ENCODE data around the gene TMEM141.
A peak's percentile ranks its signal among the peaks of the same experiment; 100 is the strongest.
"Not testable (repeated sequence)": the region's sequence is repeated elsewhere in the genome, so short reads cannot be mapped to it uniquely, and the experiment has no call there.

Gene TMEM141

GRCh38 chr9:136796238-136796774 is 5.2 kb downstream of the TMEM141 start, which contains the start of gene CCDC183:
Gene CCDC183, plus strand, starts transcription at chr9:136796338. Its CDS starts 60 bp downstream, at chr9:136796398.
- DNase-seq = no peak

GRCh38 chr9:136796775-136797347 is 5.7 kb downstream of the TMEM141 start:
- not testable (repeated sequence) for DNase-seq

- DNase-seq = no peak
Observed at GRCh38 chr9:136798708-136799078, 7.5 kb downstream of the TMEM141 start.

GRCh38 chr9:136799079-136799853 is 8.1 kb downstream of the TMEM141 start:
- no peak for DNase-seq

- peak; percentile 65 to 69 for DNase-seq
Observed at GRCh38 chr9:136799854-136800657, 8.9 kb downstream of the TMEM141 start.

- no peak for DNase-seq
Observed at GRCh38 chr9:136802321-136802720, 11.2 kb downstream of the TMEM141 start.

DNA sequence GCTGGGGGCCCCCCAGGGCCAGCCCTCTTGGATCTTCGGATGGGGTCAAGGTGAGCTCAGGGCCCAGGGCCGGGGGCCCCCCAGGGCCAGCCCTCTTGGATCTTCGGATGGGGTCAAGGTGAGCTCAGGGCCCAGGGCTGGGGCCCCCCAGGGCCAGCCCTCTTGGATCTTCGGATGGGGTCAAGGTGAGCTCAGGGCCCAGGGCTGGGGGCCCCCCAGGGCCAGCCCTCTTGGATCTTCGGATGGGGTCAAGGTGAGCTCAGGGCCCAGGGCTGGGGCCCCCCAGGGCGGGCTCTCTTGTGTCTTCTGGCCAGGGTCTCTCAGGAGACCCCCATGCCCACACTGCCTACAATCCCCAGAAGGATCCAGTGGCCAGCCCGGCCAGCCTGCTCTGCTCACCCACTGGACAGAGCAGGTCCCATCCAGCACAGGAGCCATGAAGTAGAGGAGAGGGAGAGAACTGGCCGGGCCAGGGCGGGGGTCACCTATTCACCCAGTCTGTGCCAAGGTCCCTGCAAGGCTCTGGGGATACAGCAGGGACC is 11.9 kb downstream of the TMEM141 start:
- DNase-seq = not testable (repeated sequence)

DNA sequence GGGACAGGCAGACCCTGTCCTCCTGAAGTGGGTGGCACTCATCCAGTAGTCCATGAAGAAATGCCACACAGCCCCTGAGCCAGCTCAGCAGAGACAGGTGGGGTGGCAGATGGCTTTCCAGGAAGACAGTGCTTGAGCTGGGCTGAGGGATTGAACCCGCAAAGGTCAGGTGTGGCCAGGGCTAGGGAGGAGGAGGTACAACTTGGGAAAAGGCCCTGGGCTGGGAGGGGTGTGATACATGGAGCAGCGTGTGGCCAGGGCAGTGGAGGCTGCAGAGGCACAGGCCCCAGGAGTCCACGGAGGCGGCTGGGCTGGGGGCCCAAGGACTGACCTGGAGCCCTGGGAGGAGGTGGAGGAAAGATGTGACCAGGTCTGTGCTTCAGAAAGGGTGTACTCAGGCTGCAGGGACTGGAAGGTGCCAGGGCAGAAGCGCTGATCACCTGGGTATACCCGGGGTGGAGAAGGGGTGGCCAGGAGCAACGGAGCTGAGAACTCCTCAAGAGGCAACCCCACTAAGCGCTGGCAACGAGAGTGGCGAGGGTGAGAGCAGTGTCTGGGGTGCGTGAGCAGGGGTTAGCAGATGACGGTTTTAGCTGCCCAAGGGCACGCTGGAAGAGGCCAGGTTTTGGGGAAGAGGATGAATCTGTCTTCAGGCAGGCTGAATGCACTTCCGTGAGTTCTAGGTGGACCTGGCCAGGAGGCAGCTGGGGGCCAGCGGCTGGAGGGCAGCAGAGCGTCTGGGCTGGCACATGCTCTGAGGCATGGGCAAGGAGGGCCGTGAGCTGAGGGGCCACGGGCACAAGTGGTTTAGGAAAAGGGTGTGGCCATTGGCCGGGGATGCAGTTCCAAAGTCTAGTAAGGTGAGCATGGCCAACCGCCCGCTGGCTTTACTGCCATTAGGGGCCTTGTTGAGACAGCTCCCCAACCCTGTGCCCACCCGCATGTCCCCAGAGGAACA is 12.7 kb downstream of the TMEM141 start:
- DNase-seq = no peak

- DNase-seq = no peak
Observed at GRCh38 chr9:136804509-136805206, 13.5 kb downstream of the TMEM141 start.

GRCh38 chr9:136805207-136805740 is 14.1 kb downstream of the TMEM141 start:
- no peak for DNase-seq

DNA sequence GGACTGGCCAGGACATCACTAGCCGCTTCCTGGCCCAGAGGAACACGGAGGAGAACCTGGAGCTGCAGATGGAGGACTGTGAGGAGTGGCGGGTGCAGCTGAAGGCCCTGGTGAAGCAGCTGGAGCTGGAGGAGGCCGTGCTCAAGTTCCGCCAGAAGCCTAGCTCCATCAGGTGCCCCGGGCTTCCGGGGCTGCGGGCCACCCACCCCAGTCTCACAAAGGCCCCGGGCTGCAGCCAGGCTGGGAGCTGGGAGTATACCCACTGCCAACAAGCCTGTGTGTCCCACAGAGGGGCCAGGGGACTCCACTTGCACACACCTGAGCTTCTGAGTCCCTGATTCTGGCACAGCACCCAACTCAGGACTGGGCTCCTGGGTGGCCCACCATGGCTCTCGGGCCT is 14.9 kb downstream of the TMEM141 start:
- DNase-seq = no peak

DNA sequence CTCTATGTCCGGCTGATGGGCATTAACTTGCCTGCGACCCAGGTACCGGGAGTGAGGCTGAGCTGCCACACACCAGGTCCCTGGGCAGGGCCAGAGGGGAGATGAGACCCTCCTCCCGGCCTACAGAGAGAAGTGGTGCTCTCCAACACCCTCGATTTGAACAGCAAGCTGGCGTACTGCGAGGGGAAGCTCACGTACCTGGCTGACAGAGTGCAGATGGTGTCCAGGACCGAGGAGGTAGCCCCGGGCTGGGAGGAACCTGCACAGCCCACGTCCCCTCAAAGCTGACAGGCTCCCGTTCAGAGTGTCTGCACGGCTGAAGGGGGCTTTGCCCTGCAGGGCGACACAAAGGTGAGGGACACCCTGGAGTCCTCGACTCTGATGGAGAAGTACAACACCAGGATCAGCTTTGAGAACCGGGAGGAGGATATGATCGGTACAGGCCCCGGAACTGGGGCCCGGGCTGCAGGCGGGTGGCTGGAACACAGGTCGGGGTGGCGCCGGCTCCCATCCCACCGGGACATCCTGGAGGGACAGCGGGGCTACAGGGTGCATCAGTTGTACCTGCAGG is 15.6 kb downstream of the TMEM141 start:
- DNase-seq = no peak

DNA sequence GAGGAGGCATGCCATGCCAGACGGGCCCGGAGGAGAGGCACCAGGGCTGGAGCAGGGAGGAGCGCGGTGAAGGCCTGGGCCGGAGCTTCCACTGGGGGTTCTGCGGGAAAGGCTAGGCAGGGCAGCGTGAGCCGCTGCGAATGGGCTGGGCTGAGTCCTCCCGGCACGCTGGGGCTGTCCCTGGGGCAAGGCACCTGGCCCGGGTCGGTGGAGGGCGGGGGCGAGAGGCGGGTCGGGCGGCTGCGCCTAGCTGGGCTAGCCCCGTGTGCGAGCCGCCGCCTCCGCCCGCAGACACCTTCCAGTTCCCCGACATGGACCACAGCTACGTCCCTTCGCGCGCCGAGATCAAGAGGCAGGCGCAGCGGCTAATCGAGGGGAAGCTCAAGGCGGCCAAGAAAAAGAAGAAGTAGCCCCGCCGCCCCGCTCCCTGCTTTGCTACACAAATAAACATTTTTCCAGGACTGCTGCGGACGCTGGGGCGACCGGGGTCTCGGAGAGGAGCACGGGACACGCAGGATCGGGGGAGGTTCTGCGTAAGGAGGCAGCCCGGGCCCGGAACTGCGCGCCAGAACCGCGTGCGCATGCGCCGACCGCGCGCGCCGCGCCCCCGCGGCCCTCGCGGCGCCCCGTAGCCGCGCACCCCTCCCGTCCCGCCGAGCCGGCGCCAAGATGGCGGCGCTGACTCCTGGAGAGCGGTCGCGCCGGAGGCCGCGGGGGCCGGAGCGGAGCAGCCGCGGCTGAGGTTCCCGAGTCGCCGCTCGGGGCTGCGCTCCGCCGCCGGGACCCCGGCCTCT is 16.3 kb downstream of the TMEM141 start, which contains the start of gene RABL6:
Gene RABL6, plus strand, starts transcription at position 668 of the 794 bp plus-strand sequence. CDS start 249 bp downstream, outside the sequence.
- peak; percentile 64 for DNase-seq

- DNase-seq = no peak
Observed at GRCh38 chr9:136808075-136808805, 17.1 kb downstream of the TMEM141 start.

DNA sequence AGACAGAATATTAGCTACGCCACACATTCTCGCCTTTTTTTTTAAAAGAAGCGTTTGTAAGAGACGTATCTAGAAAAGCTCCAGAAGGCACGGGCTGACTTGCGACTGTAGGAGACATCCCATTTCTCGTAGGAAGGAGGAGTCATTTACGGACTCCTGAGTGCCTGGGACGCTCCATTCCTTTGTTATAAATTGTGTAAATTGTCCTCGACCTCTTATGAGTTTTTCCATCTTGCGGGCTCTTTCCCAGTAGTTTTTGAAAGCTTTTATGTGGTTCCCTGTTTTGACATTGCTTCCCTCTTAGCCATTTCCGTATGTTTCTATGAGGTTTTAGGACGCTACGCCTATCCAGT is 17.6 kb downstream of the TMEM141 start:
- peak; percentile 47 to 58 for DNase-seq

GRCh38 chr9:136814725-136815421 is 23.7 kb downstream of the TMEM141 start:
- DNase-seq = no peak

DNA sequence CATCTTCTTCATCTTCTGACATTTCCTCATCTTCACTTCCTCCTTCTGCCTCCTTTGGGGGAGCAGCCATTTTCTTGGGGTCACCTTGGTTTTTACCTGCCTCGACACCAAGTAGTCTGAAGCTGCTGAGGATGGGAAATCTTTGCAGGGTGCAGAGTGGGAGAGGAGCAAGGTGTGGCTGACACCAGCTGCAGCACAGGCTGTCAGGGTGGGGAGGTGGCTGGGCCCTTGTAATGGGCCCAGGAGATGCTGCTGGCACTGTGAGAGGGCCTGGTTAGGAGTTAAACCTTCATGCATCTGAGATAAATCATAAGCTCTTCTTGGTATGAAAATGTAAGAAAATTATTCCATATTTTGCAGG is 24.3 kb downstream of the TMEM141 start:
- no peak for DNase-seq
